ENCODE results near the gene NUMBL.
"Not testable (repeated sequence)": the region's sequence is repeated elsewhere in the genome, so short reads cannot be mapped to it uniquely, and the experiment has no call there.

The NUMBL gene

GRCh38 chr19:40690050-40690692 is at the start of gene NUMBL:
TSS of gene NUMBL (minus strand) at chr19:40690651. CDS start at chr19:40690483, 168 bp downstream.
- peak within 1 kb of the TSS; percentile 97 for H3K4me3 ChIP-seq (ENCODE audit: low read length)
- no peak for DNase-seq (ENCODE audit: low read depth)
- TF ChIP-seq CTCF (conservative IDR thresholded peaks at IDR 0.05; ENCODE audit: low read length), result no peak

- H3K4me3 ChIP-seq (ENCODE audit: low read length), result no peak overlapping the region
- DNase-seq (ENCODE audit: low read depth), result no peak
- no peak for TF ChIP-seq CTCF (conservative IDR thresholded peaks at IDR 0.05; ENCODE audit: low read length)
These were observed 48.8 kb upstream of the NUMBL start for GRCh38 chr19:40739030-40739839.

GRCh38 chr19:40737102-40737644 is 46.7 kb upstream of the NUMBL start:
- no peak for TF ChIP-seq CTCF (conservative IDR thresholded peaks at IDR 0.05; ENCODE audit: low read length)
- no peak overlapping the region for H3K4me3 ChIP-seq (ENCODE audit: low read length)
- DNase-seq (ENCODE audit: low read depth), result no peak

GRCh38 chr19:40736661-40737060 is 46.2 kb upstream of the NUMBL start:
- no peak for DNase-seq (ENCODE audit: low read depth)
- H3K4me3 ChIP-seq (ENCODE audit: low read length), result no peak overlapping the region
- TF ChIP-seq CTCF (conservative IDR thresholded peaks at IDR 0.05; ENCODE audit: low read length), result no peak

GRCh38 chr19:40735013-40735771 is 44.7 kb upstream of the NUMBL start:
- no peak for TF ChIP-seq CTCF (conservative IDR thresholded peaks at IDR 0.05; ENCODE audit: low read length)
- H3K4me3 ChIP-seq (ENCODE audit: low read length), result no peak overlapping the region
- no peak for DNase-seq (ENCODE audit: low read depth)

- H3K4me3 ChIP-seq (ENCODE audit: low read length), result no peak overlapping the region
- no peak for TF ChIP-seq CTCF (conservative IDR thresholded peaks at IDR 0.05; ENCODE audit: low read length)
- DNase-seq (ENCODE audit: low read depth), result no peak
These were observed 42.7 kb upstream of the NUMBL start for GRCh38 chr19:40733149-40733548.

- not testable (repeated sequence) for DNase-seq (ENCODE audit: low read depth); H3K4me3 ChIP-seq (ENCODE audit: low read length)
These were observed 41.9 kb upstream of the NUMBL start for GRCh38 chr19:40732304-40732703.

- DNase-seq (ENCODE audit: low read depth); H3K4me3 ChIP-seq (ENCODE audit: low read length): not testable (repeated sequence)
These were observed 39.6 kb upstream of the NUMBL start for GRCh38 chr19:40730065-40730464.
